ENCODE data around the gene HSD17B10.
A peak's percentile ranks its signal among the peaks of the same experiment; 100 is the strongest.
"Not testable (repeated sequence)": the region's sequence is repeated elsewhere in the genome, so short reads cannot be mapped to it uniquely, and the experiment has no call there.

Gene HSD17B10

DNA sequence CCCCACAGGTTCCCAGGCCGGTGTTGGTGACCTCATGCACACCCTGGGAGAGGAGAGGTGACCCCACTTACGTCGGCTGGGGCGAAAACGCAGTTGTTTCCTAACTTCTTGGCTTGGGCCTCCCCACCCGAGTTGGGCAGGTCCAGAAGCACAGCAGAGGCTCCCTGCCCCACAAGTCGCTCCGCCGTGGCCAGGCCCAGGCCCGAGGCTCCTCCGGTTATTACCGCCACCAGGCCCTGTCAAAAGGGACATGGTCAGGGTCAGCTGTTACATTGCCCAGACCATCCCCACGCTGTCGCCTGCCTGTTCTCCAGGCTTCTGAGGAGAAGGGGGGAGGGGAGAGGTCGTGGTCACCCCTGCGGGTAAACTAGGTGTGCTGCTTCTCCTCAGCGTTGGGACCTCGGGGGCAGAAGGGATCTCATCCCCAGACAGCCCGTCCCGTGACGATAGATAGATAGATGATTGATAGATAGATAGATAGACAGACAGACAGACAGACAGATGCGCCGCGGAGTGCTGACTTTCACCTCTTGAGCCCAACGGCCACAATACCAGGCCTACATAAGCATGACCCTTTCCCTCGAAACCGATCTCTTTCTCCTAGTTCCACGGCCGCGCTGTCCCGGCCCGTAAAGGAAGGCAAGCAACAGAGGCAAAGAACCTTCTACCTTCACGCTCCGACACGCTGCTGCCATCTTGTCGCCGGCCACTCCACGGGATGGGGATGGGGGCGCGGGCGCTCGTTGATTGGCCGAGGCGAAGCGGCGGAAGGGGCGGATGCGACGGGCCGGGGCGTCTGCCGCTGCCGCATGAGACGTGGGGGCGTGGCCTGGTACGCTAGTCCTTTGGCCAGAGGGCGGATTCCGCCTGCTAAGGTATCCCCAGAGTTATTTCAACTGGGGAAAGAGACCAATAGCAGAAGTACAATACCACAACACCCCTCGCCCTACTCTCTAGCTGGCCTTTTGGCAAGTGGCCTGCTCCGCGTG is at the start of gene HSD17B10:
Gene HSD17B10 (minus strand): TSS at position 720 of the 989 bp plus-strand sequence. CDS start 25 bp downstream, at position 695.
- DNase-seq, result peak; percentile 74 to 96

DNA sequence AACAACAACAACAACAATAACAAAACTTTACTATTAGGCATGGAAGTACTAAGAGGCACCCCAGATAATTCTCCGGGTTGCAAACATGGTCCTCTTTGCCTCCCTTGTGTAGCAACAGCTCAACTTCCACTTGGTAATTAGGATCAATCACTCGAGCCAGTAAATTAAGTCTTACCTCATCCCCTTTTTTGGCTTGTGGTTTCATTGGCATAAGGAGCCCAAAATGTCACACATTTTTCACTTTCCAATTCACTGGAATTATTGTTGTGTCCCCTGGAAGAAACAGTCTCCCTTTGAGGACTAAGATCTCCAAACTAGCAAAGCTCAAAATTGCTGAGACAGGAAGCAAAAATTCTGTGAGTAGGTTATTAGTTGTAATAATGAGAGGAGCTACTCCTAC is 49.2 kb upstream of the HSD17B10 start:
- DNase-seq, result no peak

DNA sequence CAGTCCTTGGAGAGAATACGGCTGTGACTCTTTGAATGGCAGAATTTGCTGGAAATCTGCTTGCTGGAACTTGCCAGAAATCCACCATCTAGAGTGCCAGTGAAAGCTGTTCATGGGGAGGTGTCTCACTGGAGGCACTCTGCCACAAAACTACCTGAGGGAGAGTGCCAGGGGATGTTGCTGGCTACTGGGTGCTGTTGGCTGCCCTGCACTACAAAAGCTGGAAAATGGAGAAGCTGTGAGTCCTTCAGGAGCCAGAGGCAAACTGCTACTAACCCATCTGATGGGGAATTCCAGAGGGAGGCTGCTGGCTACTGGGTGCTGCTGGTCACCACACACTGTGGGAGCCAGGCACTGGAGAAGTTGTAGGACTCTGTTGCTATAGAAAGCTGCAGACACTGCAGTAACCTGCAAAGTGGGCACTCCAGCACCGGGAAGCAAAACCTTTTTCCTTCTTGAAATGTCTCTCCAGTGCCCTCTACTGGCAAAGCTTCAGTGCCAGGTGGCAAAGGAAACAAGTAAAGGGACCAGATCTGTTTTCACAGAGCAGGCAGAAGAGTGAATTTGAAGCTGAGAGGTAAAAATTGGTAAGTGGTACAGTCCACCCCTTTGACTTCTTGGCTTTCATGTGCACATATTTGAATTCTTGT is 47.8 kb upstream of the HSD17B10 start:
- DNase-seq, result peak; percentile 64 to 78

DNA sequence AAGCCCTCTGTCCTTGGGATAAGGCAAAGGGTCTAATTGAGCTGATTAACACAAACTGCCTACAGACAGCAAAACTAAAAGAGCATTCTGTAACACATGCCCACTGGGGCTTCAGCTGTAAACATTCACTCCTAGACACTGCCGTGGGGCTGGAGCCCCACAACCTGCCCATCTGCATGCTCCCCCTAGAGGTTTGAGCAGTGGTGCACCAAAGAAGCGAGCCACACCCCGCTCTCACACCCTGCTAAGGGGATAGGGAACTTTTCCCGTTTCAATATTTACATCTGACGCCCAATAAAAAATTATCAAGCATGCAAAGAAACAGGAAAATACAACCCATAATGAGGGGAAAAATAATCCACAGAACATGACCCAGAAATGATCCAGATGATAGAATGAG is 46.9 kb upstream of the HSD17B10 start:
- DNase-seq, result peak in 1 of 2 experiments; percentile 29

DNA sequence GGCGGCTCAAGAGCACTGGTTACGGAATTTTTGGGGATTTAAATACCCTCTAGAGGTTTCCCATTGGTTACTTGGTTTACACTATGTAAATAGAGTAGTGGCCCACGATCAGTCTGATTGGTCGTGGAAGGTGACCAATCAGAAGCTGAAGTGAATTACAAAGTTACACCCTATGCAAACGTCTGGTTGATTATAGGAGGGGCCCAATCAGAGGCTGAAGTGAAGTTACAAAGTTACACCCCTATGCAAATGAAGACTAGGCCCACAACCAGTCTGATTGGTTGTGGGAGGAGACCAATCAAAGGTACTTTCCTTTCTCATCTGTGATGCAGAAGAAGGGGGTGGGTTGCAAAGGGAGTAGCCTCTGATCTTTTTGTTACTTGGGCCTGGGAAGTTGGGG is 45.1 kb upstream of the HSD17B10 start:
- peak in 1 of 2 experiments; percentile 1 for DNase-seq

DNA sequence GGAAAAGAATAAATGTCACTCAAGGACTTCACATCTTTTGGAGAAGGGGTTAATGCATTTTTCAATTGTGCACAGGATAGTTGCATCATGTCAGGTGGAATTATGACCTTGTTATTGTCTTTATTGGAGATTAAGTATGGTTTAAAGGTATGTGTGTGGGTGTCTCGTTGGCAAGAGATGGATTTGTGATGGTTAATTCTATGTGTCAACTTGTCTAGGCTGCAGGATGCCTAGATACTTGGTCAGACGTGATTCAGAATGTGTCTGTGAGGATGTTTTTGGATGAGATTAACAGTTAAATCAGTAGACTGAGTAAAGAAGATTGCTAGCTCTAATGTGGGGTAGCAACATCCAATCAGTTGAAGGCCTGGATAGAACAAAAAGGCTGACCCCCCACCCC is 42.2 kb upstream of the HSD17B10 start:
- DNase-seq, result no peak

DNA sequence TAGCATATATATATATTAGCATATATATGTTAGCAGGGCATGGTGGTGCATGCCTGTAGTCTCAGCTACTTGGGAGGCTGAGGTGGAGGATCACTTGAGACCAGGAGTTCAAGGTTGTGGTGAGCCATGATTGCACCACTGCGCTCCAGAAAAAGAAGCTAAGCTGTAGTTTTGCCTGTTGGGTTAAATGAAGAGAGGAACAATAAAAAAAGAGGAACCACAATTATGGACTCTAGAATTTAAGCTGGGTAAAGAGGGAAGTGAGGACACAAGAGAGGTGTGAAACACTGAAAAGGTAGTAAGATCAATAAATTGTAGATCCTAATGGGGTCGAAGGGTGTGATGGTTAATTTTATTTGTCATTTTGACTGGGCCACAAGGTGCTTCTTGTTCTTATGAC is 40.5 kb upstream of the HSD17B10 start:
- DNase-seq, result no peak

DNA sequence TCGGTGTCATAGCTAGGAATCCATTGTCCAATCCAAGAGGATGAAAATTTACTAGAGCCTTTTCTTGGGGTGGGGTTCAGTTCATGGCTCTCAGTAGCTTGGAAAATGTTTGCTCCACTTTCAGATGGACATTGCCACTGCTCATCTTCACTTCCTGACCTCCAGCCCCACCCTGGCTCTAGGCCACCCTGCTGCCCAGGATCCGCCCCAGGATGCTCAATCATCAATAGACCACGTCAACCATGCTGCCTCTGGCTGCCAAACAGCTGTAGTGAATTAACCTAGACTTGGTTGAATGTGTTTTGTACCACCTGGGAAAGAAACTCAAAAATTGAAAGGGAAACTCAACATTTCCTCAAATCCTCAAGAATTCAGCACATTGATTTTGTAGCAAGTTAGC is 37.2 kb upstream of the HSD17B10 start:
- DNase-seq, result no peak

DNA sequence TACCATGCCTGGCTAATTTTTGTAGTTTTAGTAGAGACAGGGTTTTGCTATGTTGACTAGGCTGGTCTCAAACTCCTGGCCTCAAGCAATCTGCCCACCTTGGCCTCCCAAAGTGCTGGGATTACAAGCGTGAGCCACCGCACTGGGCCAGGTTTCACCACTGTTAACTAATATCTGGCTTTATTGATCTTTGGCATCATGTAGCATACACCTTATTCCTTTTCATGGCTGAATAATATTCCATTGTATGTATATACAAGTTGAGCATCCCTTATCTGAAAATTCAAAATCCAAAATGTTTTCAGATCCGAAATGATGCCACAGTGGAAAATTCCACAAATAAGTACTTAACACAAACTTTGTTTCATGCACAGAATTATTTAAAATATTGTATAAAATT is 34.5 kb upstream of the HSD17B10 start:
- DNase-seq, result not testable (repeated sequence)

DNA sequence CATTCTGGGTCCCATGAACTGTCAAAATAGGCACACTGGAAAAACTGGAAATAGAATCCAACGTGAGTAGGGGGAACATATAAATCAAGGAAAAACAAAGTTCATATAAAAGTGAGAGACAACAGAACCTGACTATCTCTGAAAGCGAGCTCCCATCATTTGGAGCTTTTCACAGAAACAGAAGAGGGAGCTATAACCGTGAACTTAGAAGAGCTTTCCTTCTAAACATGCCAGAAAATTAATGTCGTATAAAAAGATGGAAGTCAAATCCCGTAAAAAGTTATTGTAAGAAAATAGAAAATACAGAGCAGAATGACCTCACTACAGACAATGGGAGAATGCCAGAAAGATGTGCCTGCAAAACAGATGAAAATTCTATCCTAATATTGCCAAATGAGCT is 23.9 kb upstream of the HSD17B10 start:
- DNase-seq, result no peak

DNA sequence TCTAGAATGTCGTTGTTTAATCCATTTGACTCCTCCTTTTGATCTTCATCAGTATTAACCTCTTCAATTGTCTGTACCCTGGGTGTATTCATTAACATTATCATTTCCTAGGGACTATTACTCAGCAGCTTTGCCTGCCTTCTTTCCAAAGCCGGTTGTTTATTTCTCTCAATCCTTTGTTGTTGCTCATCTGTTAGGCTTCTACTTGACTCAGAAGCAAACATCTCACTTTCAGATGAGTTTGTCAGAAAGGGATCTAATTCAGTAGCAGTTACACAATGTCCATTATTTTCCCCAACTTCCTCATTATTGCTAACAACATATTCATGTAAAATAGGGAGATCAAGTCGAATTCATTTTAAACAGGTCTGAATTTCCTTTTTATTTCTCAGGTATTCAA is 22.1 kb upstream of the HSD17B10 start:
- no peak for DNase-seq

DNA sequence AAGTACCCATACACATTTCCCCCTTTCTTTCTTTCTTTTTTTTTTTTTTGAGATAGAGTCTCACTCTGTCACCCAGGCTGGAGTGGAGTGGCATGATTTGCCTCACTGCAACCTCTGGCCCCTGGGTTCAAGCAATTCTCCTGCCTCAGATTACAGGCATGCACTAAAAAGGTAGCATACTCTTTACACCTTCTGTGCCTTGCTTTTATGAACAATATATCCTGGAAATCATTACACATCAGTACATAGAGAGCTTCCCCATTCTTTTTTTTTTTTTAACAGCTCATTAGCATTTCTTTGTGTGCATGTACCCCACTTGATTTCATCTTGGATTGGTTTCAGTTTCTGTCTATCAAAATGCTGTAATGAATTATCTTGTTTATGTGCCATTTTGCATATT is 18.6 kb upstream of the HSD17B10 start:
- DNase-seq, result no peak

DNA sequence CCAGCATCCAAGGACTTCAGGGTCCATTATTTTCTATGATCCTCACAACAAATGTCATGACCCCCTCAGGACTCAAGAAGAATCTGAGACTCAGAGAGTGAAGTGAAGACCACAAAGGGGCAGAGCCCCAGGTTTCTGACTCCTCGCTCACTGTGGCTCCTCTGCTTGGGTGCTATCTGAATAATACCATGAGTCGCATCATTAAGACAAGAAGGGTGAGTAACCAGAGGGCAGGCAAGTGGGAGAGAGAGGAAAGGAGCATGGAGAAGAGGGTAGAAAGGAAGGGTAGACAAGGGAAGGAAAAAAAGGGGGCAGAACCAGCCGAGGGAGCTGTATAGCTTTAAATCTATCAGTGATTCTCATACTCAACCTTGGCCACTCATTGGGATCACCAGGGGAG is 15.5 kb upstream of the HSD17B10 start:
- DNase-seq, result no peak

DNA sequence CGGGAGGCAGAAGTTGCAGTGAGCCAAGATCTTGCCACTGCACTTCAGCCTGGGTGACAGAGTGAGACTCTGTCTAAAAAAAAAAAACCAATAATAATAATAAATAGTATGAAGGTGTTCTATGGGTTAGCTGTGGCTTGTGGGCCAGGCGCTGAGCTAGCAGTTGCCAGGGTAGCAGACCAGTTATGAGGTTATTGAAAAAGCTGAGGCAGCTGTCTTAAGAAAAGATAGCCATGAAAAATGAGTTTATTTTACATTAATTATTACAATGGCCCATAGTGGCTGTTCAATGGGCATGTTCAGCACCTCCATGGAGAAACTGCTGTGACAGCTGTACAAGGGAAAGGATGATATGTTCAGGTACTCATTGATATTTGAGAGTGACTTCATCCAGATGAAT is 13.3 kb upstream of the HSD17B10 start:
- DNase-seq, result no peak

DNA sequence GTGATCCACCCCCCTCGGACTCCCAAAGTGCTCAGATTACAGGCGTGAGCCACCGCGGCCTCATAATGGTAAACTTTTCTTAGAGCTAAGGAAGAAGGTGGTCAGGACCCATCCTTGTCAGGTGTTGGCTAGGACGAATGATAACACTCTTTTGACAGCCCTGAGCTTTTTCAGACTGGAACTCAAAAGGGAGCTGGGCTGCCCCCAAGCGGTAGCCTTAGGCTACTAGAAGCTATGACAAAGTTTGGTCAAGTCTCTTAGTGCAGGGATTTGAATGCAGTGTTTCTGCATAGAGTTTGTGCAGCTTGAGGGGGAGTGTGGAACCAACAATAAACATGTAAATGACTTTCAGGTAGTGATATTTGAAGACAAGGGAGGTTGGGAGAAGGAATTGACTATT is 11.8 kb upstream of the HSD17B10 start:
- DNase-seq, result peak; percentile 33 to 50

DNA sequence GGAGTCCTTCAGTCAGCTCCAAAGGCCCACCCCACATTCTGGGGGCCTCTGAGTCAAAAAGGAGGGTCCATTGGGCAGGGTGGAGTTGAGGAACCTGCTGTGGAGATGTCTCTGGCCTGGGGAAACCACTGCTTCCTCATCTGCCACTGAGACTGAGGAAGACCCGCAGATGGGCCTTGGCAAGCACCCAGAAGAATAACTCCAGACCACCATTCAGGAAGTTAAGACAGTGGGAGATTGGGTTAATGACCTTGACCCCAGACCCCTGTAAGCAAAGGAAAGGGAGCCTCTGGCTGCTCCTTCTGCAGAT is 8.1 kb upstream of the HSD17B10 start:
- no peak for DNase-seq

DNA sequence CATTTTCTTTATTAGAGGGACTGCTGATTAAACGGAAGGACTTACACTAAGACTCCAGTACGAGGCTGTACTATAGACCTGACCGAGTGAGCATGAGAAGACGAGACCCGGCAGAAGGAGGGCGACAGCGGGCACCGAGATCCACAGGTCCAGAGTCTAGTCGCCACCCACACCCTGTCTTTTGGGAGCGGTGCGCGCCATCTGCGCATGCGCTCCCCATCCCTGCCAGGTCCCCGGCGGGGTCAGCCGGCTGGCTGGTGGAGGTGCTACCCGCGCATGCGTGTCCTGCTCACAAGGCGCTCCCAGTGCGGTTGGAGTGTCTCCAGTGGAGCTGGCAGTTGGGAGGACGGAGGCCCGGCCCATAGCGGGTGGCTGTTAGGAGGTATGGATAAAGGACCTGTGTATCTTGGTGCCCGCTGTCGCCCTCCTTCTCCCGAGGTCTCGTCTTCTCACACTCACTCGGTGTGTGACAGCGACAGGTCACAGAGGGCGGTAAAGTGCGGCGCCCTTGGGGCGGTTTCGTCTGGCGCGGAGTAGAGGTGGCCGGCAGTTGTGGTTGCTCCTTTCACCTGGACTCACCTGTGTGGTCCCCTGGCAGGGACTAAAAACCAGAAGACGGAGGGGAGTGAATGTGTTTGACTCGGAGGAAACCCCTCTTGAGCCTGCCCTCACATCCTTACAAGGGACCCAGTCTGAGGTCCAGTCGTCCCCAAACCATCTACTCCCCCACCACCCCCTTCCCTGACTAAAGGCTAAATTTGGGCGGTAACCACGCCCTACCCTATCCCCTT is 7.6 kb upstream of the HSD17B10 start:
- DNase-seq, result peak; percentile 45 to 89

DNA sequence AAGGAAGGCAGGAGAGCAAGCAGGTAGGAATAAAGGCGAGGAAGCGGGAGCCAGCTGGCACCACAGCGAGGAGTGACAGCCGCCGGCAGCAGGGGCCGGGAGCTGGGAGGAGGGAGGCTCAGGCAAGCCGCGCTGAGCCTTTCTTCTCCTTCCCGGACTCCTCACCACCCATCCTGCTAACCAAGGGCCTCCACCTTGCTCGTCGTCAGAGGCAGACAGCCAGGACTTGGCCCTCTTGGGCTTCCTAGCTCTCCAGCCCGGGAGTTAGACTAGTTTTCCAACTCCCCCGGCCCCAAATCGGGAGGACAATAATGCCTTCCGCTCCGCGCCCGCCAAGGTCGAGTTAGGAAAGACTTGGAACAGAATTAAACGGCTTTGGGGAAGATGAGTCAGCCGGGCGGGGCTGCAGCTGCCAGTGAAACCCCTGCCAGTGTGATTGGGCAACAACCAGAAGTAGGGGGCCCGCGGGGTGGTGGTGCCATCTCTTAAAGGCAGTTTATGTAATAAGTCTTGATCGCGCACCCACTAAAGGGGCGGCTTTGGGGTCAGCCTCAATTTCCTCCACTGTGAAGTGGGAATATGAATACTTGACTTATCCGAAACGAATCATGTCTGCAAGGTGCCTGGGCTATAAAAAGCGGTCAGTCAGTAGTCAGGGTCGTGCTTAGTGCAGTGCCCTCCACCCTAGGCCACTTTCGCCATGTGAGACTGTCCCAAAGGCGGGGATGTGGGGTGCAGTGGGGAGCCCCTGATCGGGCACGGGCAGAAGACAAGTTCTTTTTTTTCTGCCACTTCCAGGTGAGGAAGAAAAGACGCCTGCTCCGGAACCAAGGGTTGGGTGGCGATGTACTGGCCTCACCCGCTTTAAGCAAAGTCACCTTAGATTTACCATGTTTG is 6.7 kb upstream of the HSD17B10 start:
- DNase-seq, result no peak

DNA sequence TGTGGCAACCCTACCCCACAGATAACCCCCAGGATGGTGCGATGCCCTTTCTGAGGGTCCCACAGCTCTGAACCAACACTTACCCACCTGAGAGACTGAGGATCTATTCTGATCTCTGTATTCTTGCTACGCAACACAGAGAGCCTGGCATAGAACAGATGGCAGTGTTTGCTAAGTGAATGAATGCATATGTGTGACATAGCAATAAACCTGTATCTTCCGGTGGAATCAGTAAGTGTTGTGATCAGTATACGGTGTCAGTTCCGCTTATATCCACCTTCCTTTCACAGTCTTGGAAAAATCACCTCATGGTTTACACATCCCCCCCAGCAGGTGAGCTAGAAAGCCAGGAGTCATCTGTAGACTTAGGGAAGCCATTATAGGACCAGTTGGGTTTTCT is 5.9 kb upstream of the HSD17B10 start:
- no peak for DNase-seq

DNA sequence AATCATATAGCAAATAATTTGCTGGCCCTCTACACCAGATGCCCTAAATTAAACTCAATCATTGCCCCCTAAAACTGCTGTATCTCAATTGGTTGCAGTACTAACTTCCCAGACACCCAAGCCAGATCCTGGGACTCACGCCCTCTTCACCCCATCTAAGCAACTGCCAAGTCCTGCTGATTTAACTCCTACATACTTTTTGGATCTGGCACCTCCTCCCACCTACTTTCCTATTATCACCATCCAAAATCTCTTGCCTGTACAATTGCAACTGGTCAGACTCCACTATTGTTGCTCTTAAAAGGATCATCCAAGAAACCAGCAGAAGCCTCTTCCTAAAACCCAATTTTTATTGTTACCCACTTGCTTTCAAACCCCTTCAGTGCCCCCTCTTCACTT is 4.7 kb upstream of the HSD17B10 start:
- no peak for DNase-seq

DNA sequence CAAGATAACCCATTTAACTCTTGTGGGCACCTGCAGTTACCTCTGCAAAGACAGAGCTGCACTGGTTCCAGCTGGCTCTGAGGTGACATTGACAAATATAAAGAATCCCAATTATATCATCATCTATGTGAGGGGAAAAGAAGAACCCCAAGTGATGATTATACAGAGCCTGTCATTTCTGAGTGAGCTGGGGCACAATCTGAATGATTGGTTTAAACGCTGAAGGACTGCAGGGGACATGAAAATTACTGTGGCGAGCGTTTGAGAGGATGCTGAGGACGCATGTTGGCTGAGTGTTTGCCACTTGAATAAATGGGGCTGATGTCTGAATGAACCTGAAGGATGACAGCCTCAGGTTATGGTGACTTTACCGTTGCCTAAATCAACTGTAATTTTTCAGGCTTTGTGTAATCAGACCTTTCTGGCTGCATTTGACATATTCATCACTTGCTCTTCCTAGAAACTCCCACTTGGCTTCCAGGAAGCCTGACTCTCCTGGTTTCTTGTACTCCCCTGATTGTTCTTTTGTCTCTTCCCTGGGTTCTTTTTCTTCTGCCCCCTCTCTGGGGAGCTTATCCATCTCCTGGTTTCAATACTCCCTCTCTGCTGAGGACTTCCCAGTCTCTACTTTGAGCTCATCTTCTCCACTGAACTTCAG is 4.1 kb upstream of the HSD17B10 start:
- no peak for DNase-seq

DNA sequence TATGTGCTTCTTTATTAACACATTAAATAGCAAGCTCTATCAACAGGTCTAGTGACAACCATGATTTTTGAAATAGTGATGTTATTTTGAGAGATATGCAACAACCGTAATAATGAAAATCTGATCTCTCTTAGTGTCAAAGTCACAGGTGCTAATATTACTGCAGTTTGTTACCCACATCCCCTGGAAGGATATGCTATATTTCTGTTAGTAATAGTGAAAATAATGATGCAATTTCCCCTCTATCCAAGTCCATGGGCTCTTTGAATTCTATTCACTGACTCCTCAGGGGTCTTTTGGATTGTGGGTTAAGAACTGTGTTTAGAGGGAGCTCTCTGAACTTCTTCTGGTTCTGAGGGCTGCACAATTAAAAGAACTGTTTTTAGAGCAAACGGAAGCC is 3.0 kb upstream of the HSD17B10 start:
- no peak for DNase-seq
